MM.1S (cell line): ENCODE measurements around the gene BEGAIN.

Source experiments
- EZH2phosphoT487 ChIP-seq: fragments of 300-600 bp; sonication (generic); IDR thresholded peaks from 2 replicates; pipeline ENCODE4 v1.6.1; 2018; ENCODE audit warnings: antibody characterized with exemption, low read length
- TF ChIP-seq, protein P1 (sequence below): fragments of 300-600 bp; sonication (generic); IDR thresholded peaks from 2 replicates; pipeline ENCODE4 v1.5.1; 2016; ENCODE audit warnings: antibody characterized with exemption, low read length, mixed read lengths

GRCh38 chr14:100629696-100630095, 42.5 kb upstream of the BEGAIN start:
- TF ChIP-seq EZH2phosphoT487: no peak
- TF ChIP-seq, protein P1, sequence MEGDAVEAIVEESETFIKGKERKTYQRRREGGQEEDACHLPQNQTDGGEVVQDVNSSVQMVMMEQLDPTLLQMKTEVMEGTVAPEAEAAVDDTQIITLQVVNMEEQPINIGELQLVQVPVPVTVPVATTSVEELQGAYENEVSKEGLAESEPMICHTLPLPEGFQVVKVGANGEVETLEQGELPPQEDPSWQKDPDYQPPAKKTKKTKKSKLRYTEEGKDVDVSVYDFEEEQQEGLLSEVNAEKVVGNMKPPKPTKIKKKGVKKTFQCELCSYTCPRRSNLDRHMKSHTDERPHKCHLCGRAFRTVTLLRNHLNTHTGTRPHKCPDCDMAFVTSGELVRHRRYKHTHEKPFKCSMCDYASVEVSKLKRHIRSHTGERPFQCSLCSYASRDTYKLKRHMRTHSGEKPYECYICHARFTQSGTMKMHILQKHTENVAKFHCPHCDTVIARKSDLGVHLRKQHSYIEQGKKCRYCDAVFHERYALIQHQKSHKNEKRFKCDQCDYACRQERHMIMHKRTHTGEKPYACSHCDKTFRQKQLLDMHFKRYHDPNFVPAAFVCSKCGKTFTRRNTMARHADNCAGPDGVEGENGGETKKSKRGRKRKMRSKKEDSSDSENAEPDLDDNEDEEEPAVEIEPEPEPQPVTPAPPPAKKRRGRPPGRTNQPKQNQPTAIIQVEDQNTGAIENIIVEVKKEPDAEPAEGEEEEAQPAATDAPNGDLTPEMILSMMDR: no peak
